HFFc6 (cell line): Measurements from ENCODE around the gene DGAT2. TPM values are rescaled to one million over a fixed set of nuclear protein-coding genes. Genes with fewer than 3 reads are reported as not detected.

Experiments
- DNase-seq: peaks from one replicate; pipeline ENCODE4 v3.0.0-alpha.2; 2018
- H3K27ac Mint-ChIP-seq: 2 replicates; pipeline ENCODE4 v1.8.0; 2020; ENCODE audit warnings: mild to moderate bottlenecking, mixed read lengths
- H3K27me3 Mint-ChIP-seq: 2 replicates; pipeline ENCODE4 v1.8.0; 2021; ENCODE audit warnings: mild to moderate bottlenecking, moderate library complexity, mixed read lengths; ENCODE audit not compliant: insufficient read depth
- H3K36me3 Mint-ChIP-seq: 2 replicates; pipeline ENCODE4 v1.8.0; 2021; ENCODE audit warnings: low read depth, mixed read lengths
- H3K4me1 Mint-ChIP-seq: 2 replicates; pipeline ENCODE4 v1.8.0; 2020; ENCODE audit warnings: low read depth, mixed read lengths
- H3K4me3 Mint-ChIP-seq: 2 replicates; pipeline ENCODE4 v1.8.0; 2020; ENCODE audit warnings: mild to moderate bottlenecking, moderate library complexity, mixed read lengths
- H3K9me3 Mint-ChIP-seq: 2 replicates; pipeline ENCODE4 v1.8.0; 2020; ENCODE audit warnings: mild to moderate bottlenecking, mixed read lengths
- total RNA-seq, 6 experiments: library from RNA; stranded (reverse); fragmentation: NEBNext Ultra II Directional; extraction: Animal tissue kit (Norgen Biotek cat#: 25700); gene quantifications; 2 replicates in 1 of 6; 3 replicates in 5 of 6; pipeline ENCODE4 v1.2.3, GENCODE V29; 2021
- TF ChIP-seq, protein P1 (sequence below): fragments of 200-600 bp; sonication (generic); IDR thresholded peaks from 2 replicates; pipeline ENCODE4 v1.5.0; 2021; ENCODE audit warnings: antibody characterized with exemption, mild to moderate bottlenecking

DGAT2 gene
- total RNA-seq, 6 experiments from 2014 or later = 0.23 to 0.55 (median 0.36) TPM

DNA sequence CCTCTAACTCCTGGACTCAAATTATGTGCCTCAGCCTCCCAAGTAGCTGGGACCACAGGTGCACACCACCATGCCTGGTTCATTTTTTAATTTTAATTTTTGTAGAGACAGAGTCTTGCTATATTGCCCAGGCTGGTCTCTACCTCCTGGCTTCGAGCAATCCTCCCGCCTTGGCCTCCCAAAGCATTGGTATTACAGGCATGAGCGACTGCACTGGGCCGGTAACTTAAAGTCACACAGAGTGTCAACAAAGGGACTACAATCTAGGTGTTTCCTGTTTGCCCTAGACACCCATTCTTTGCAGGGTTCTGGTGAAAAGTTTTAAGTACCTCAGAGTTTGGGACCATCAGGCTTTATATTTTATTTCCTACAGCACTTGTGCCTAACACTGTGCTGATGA is 54.8 kb downstream of the DGAT2 start:
- H3K27ac Mint-ChIP-seq = no peak overlapping the region
- no peak for DNase-seq
- TF ChIP-seq, protein P1, sequence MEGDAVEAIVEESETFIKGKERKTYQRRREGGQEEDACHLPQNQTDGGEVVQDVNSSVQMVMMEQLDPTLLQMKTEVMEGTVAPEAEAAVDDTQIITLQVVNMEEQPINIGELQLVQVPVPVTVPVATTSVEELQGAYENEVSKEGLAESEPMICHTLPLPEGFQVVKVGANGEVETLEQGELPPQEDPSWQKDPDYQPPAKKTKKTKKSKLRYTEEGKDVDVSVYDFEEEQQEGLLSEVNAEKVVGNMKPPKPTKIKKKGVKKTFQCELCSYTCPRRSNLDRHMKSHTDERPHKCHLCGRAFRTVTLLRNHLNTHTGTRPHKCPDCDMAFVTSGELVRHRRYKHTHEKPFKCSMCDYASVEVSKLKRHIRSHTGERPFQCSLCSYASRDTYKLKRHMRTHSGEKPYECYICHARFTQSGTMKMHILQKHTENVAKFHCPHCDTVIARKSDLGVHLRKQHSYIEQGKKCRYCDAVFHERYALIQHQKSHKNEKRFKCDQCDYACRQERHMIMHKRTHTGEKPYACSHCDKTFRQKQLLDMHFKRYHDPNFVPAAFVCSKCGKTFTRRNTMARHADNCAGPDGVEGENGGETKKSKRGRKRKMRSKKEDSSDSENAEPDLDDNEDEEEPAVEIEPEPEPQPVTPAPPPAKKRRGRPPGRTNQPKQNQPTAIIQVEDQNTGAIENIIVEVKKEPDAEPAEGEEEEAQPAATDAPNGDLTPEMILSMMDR = no peak
- no peak overlapping the region for H3K4me3 Mint-ChIP-seq
- H3K36me3 Mint-ChIP-seq = no peaks in the 10 kb centered on the region; the same call in 1 of the 2 replicates
- no peaks in the 10 kb centered on the region for H3K9me3 Mint-ChIP-seq
- no peaks in the 10 kb centered on the region for H3K27me3 Mint-ChIP-seq
- peaks cover 49% of the 10 kb centered on the region for H3K4me1 Mint-ChIP-seq

- peaks cover 46% of the 10 kb centered on the region for H3K4me1 Mint-ChIP-seq
Observed at GRCh38 chr11:75823946-75824345, 55.4 kb downstream of the DGAT2 start.

DNA sequence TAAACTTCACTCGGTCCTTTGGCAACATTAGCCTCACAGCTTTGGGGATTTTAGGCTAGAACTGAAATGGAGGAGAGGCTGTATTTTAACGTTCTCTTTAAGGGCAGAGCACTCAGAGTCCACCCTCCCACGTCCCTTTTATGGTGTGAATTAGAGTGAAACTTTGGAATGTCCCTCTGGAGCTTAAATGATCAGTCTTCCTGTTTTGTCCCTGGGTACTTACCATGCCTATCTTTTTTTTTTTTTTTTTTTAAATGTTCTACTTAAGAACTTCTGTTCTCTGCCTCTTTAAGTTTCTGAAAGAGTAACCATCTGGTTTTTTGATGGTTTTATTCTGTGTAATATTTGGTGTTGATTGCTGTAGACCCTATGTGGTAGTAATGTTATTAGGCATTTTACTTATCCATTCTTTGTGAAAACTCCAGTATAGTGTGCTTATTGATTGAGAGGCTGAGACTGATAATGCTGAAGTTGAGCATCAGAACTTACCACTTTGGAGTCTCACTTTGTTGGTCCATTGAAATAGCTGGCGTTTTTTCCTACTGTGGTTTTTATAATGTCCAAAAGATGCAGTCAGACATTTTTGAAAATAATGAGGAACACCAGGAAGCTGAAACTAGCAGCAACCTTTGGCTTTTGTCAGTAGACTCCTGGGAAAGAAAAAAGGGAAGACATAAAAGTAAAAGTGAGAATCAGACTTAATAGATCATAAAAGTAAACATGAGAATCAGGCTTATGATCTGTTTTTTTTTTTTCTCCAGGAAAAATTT is 58.1 kb downstream of the DGAT2 start:
- Mint-ChIP-seq H3K9me3 (no peaks in the 10 kb centered on the region), H3K4me1 (peaks cover 34% of the 10 kb centered on the region), H3K27ac (peak overlapping the region; percentile 2; the same call in 1 of the 2 replicates), H3K4me3 (peak overlapping the region; percentile 18; the same call in 1 of the 2 replicates), H3K36me3 (no peaks in the 10 kb centered on the region; the same call in 1 of the 2 replicates), H3K27me3 (no peaks in the 10 kb centered on the region)
- TF ChIP-seq, protein P1 = no peak
- DNase-seq = no peak

More at GRCh38 chr11:75823946-75824345, 55.4 kb downstream of the DGAT2 start:
- H3K4me3 Mint-ChIP-seq = no peak overlapping the region
- H3K27me3 Mint-ChIP-seq = no peaks in the 10 kb centered on the region
- no peak overlapping the region for H3K27ac Mint-ChIP-seq
- DNase-seq = no peak
- H3K9me3 Mint-ChIP-seq = no peaks in the 10 kb centered on the region
- H3K36me3 Mint-ChIP-seq = no peaks in the 10 kb centered on the region; the same call in 1 of the 2 replicates
- TF ChIP-seq, protein P1 = no peak

DNA sequence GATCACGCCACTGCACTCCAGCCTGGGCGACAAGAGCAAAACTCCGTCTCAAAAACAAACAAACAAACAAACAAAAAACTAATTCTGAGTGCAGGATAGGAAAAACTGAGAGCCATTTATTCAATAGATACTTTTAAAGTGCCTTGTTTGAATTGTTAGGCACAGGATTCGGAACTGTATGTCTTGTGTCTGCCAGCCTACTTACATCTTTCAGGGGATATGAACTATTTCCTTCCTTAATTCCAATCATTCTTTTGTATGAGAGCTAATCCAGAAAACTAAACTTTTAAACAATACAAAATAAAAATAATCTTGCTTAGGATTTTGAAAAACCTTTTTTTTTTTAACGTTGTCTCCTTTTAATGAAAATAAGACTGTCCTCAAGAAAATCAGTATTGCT is 59.0 kb downstream of the DGAT2 start:
- Mint-ChIP-seq H3K4me3 (no peak overlapping the region; the same call in 1 of the 2 replicates), H3K36me3 (no peaks in the 10 kb centered on the region; the same call in 1 of the 2 replicates), H3K27ac (no peak overlapping the region), H3K9me3 (no peaks in the 10 kb centered on the region), H3K27me3 (no peaks in the 10 kb centered on the region), H3K4me1 (peaks cover 27% of the 10 kb centered on the region)
- DNase-seq = no peak
- TF ChIP-seq, protein P1 = no peak

GRCh38 chr11:75831915-75832502 is 63.4 kb downstream of the DGAT2 start:
- no peak for DNase-seq
- Mint-ChIP-seq H3K4me1 (peaks cover 11% of the 10 kb centered on the region), H3K27me3 (no peaks in the 10 kb centered on the region), H3K36me3 (no peaks in the 10 kb centered on the region), H3K27ac (no peak overlapping the region), H3K4me3 (no peak overlapping the region), H3K9me3 (no peaks in the 10 kb centered on the region)
- TF ChIP-seq, protein P1 = no peak
